ENCODE measurements around the gene EXD3.
"Not testable (repeated sequence)": the region's sequence is repeated elsewhere in the genome, so short reads cannot be mapped to it uniquely, and the experiment has no call there.

EXD3 gene

GRCh38 chr9:137430723-137431415 lies 7.9 kb upstream of the EXD3 start:
- no peak for DNase-seq

DNA sequence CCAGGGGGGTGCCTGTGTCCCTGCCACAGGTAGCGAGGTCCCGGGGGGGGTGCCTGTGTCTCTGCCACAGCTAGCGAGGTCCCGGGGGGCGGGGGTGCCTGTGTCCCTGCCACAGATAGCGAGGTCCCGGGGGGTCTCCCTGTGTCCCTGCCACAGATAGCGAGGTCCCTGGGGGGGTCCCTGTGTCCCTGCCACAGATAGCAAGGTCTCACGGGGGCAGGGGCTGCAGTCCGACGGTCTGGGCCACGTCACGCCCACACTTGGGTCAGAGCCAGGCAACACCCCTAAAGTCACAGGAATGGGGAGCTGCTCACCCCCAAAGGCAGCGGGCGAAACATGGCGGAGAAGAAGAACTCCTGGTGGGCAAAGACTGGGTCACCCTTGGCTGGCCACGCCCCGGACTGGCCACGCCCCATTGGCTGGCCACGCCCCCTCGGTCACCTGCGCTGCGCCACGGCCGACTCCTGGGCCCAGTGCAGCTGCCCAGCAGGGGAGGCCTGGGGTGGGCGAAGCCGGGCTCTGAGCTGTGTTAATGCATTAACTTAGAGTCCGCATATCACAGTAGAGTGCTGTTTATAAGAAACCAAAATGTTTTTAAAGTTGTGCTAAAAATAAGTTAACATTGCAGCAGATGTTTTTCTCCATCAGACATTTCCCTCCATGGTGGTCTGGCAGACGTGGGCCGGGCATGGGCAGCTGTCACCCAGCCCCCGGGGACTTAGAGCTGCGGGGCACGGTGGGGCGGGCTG lies 7.2 kb upstream of the EXD3 start:
- DNase-seq, result no peak

- DNase-seq, result no peak
Measured at GRCh38 chr9:137429546-137429890, 6.6 kb upstream of the EXD3 start.

- DNase-seq, result no peak
Measured at GRCh38 chr9:137428841-137429545, 6.0 kb upstream of the EXD3 start.

DNA sequence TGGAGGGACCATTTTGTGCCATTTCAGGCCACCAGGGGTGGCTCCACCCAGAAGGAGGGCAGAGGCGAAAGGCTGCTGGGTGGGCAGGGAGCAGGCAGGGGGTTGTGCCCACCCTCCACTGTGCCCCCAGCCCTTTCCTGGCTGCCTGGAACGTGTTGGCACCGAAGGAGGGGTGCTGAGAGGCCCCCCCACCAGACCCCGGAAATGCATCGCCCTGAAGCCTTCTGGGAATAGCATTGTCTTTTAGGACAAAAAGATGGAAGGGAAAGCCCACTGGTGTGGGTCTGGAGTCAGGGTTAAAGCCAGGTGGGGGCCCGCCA lies 5.3 kb upstream of the EXD3 start:
- no peak for DNase-seq

GRCh38 chr9:137427454-137428310 lies 4.7 kb upstream of the EXD3 start:
- DNase-seq, result no peak

- DNase-seq, result no peak
Measured at GRCh38 chr9:137426018-137426681, 3.2 kb upstream of the EXD3 start.

GRCh38 chr9:137423514-137424291 lies 741 bp upstream of the EXD3 start:
- DNase-seq, result no peak

- no peak for DNase-seq
Measured at GRCh38 chr9:137421838-137422603, 941 bp downstream of the EXD3 start.

DNA sequence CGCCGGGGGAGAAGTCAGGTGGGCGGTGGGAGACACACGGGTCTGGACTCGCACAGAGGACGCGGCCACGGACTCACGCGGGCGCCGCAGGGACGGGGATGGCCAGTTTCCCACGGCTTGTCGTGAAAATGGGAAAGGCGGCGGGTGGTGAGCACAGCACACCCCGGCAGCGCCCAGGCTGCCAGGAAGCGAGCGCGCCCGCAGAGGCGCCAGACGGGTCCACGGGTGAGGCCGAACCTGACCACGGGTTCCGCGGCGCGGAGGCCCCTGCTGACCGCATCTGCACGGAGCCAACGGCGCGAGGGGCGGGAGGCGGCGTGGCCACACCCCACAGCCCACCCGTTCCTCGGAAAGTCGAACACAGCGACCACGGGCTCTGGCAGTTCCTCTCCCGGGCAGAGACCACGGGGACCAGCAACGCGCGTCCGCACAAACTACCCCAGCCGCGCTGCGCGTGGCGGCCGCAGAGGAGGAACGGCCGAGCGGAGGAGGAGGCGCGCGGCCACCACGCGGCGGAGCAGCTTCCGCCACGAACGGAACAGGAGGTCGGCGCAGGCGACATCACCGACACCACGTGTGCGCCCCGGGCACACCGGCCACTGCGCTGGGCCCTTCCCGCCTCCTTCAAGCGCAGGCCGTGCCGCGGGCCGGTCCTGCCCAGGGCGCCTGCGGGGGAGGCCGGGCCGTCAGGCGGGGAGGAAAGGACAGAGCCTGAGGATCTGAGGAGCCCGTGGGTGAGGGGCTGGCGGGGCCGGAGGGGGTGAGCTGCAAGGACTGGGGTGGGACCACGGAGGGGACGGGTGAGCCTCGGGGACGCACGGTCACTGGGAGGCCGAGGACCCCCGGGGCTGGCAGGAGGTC lies 5.6 kb downstream of the EXD3 start:
- no peak for DNase-seq

DNA sequence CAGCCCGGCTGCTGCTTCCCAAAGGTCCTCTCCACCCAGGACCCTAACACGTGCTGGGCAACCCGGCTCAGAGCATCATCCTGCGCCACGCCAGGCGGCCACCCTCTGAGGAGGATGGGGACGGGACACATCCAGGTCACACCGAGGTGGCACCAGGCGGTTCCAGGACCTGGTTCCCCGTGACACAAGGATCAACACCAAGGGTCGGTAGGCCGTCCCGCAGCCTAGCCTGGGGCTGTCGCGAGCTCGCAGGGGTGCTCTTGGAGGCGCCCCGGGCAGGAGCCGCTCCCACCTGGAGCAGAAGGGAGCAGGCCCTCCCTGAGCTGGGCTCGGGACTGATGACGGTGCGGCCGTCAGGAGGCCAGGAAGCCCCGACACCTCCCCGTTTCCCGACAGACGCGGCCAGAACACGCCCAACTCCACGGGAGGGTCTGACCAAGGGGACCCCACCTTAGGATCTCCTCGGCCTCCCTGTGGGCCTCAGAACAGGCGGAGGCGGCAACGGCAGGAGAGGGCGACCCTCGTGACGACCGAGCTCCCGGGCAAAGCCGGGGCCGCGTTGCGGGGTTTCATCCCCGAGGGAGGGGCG lies 6.3 kb downstream of the EXD3 start:
- no peak for DNase-seq

DNA sequence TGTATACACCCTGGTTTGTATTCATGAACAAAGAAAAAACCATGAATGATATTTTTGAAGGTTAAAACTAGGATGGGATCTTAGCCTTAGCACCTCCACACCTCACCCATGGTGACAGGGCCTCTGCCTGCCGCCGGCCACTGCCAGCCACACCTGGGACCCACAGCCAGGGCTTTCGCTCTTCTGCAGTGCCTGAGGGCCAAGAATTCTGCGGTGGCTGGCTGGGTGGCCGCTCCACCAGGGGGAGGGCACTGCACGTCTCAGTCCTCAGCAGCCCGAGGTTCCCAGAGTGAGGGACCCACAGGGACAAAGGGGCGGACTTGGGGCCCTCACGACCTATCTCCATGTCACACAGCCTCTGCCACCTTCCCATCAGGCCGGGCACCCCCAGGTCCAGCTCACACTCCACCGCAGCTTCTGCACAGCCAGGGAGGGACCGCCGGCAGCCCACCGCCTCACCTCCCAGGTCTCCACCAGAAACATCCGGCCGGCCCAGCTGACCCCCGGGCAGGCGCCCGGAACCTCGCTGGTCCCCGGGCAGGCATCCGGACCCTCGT lies 6.9 kb downstream of the EXD3 start:
- no peak for DNase-seq

DNA sequence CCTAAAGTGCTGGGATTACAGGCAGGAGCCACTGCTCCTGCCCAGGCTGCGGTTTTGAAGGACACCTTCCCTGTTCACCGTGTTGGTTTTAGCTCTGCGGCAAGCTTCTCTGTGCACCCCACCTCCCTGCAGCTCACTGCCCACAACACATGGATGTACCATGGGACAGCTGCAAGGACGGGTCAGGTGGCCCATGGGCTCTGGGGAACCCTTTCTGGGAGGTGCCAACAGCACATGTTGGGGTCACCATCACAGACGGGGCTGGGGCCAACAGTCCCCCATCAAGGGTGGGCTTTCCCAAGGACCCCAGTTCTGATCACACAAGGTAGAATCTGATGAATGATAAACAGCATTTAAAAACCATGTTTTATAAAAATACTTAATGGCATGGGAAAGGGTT lies 7.5 kb downstream of the EXD3 start:
- DNase-seq, result no peak

GRCh38 chr9:137412431-137412830 lies 10.5 kb downstream of the EXD3 start:
- no peak for DNase-seq

- no peak for DNase-seq
Measured at GRCh38 chr9:137411645-137412380, 11.1 kb downstream of the EXD3 start.

- no peak for DNase-seq
Measured at GRCh38 chr9:137411260-137411644, 11.7 kb downstream of the EXD3 start.

DNA sequence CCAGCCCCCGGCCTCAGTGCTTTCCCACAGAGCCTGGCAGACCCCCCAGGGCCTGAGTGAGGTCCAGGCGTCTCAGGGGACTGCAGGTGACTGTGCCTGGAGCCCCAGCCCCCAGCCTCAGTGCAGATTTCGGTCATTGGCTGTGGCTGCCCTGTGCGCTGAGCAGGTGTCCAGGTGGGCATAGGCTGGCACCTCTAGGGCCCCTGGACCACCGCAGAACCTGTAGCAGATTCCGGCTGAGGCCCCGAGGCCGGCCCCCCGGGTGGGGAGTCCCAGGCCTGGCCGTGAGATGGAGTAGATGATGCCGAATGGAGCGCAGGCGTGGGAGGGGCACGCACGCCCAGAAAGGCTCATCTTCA lies 12.1 kb downstream of the EXD3 start:
- no peak for DNase-seq

- not testable (repeated sequence) for DNase-seq
Measured at GRCh38 chr9:137410236-137410890, 12.6 kb downstream of the EXD3 start.
